Measurements from ENCODE around the gene CFAP61. TPM values are rescaled to one million over a fixed set of nuclear protein-coding genes. Genes with fewer than 3 reads are reported as not detected.

Gene CFAP61
- total and polyA plus RNA-seq, 7 experiments from 2014 or later: not detected

DNA sequence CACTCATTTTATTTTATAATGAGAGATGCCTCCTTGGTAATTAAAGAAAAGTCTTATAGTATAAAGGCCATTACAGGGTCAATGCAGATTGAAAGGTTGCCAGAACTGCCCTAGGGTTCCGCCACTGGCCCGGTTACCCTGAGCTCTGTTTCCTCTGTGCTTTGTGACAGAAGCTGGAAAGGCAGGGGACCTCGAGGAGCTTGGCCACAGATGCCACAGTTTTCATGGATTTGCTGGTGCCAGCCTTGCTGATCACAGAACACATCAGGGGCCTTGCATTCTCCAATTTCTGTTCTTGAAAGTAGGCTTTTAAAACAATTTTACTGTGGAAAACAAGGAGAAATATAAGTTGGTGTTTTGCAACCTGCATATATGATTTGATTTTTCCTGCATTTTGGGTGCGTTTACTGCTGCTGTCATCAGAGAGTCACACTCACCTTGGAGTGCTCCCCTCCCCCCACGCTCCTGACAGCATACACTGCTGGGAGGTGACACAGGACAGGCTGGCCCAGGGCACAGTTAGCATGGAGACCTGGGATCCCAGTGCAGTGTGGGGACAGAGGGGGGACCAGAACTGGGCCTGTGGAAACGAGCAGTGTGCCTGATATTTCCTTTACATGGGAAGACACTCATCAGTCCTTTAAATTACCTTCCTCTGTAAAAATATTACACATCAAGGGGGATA lies 142.8 kb downstream of the CFAP61 start:
- POLR2A ChIA-PET: no interaction called here
- no peak overlapping the region for H3K27ac ChIP-seq (ENCODE audit: low read depth, low read length)
- ATAC-seq (no peak), DNase-seq (no peak)
- no peaks in the 10 kb centered on the region for H3K27me3 ChIP-seq (ENCODE audit: control insufficient read depth in 2 of 2, insufficient read depth in 2 of 2, low read length in 2 of 2)
- Mint-ChIP-seq H3K27ac (no peak overlapping the region), H3K9me3 (peaks cover 0 to 4% (median 0%) of the 10 kb centered on the region in 11 donors), H3K4me3 (no peak overlapping the region), H3K4me1 (peaks cover 0 to 6% (median 0%) of the 10 kb centered on the region in 7 donors), H3K36me3 (no peaks in the 10 kb centered on the region), H3K27me3 (peaks cover 6 to 49% (median 17%) of the 10 kb centered on the region in 5 donors)
- no peaks in the 10 kb centered on the region for H3K36me3 ChIP-seq (ENCODE audit: control insufficient read depth in 2 of 3, insufficient read depth in 3 of 3, low read length in 3 of 3)
- no peak overlapping the region for H3K4me3 ChIP-seq (ENCODE audit: low read length)
- no peaks in the 10 kb centered on the region for H3K4me1 ChIP-seq (ENCODE audit: control insufficient read depth in 2 of 2, insufficient read depth in 2 of 2, low read length in 2 of 2)
- no peaks in the 10 kb centered on the region for H3K9me3 ChIP-seq (ENCODE audit: control insufficient read depth in 2 of 3, low read length in 3 of 3)
- intact Hi-C loops (cut with micrococcal nuclease): no loop called here
- CTCF ChIA-PET: no interaction called here

DNA sequence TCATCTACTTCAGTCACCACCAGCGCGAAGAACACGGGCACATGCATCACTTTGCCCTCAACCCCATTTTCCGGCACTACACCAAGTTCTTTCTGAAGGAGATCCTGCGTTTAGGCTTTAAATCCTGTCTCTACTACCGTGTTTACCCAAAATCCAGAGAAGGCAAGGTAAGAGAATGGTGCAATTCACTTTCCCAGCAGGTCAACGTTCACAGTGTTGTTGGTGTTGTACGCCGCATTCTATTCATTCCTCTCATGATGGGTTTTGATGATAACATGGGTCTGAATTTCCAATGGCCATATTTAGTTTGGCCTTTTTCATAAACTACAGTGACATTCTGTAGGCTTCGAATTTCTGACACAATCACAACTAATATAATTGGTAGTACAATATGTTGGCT lies 144.3 kb downstream of the CFAP61 start:
- Mint-ChIP-seq H3K9me3 (peaks cover 0 to 4% (median 0%) of the 10 kb centered on the region in 11 donors), H3K4me1 (peaks cover 0 to 6% (median 0%) of the 10 kb centered on the region in 7 donors), H3K27ac (no peak overlapping the region), H3K4me3 (no peak overlapping the region), H3K27me3 (peaks cover 6 to 49% (median 17%) of the 10 kb centered on the region in 5 donors), H3K36me3 (no peaks in the 10 kb centered on the region)
- Histone ChIP-seq H3K36me3 (ENCODE audit: control insufficient read depth in 2 of 3, insufficient read depth in 3 of 3, low read length in 3 of 3) (no peaks in the 10 kb centered on the region), H3K4me3 (ENCODE audit: low read length) (no peak overlapping the region), H3K9me3 (ENCODE audit: control insufficient read depth in 2 of 3, low read length in 3 of 3) (no peaks in the 10 kb centered on the region), H3K4me1 (ENCODE audit: control insufficient read depth in 2 of 2, insufficient read depth in 2 of 2, low read length in 2 of 2) (no peaks in the 10 kb centered on the region), H3K27ac (ENCODE audit: low read depth, low read length) (no peak overlapping the region), H3K27me3 (ENCODE audit: control insufficient read depth in 2 of 2, insufficient read depth in 2 of 2, low read length in 2 of 2) (no peaks in the 10 kb centered on the region)
- DNase-seq (no peak), ATAC-seq (no peak)
- CTCF ChIA-PET: no interaction called here
- POLR2A ChIA-PET: no interaction called here
- intact Hi-C loops (cut with micrococcal nuclease): no loop called here

DNA sequence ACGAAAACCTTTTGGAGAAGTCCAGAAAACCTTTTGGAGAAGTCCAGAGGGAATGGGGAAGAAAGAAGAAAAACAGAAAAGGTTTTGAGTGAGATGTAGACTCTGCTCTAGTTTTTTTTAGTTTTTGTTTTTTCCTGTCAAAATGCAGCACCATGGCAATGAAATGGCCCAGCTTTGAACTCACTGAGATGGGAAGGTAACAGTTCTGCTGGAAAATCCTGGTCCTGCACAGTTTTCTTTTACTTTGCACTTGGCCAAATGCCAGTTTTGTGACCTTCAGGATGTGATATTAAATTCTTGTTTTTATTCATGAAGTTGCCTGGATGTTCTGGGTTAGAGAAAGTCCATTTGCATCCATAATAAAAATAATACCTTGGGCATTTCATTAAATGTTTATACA lies 145.7 kb downstream of the CFAP61 start:
- no peaks in the 10 kb centered on the region for H3K36me3 Mint-ChIP-seq
- H3K4me3 ChIP-seq (ENCODE audit: low read length): no peak overlapping the region
- no peak overlapping the region for H3K4me3 Mint-ChIP-seq
- H3K27ac Mint-ChIP-seq: no peak overlapping the region
- no peaks in the 10 kb centered on the region for H3K36me3 ChIP-seq (ENCODE audit: control insufficient read depth in 2 of 3, insufficient read depth in 3 of 3, low read length in 3 of 3)
- H3K27me3 Mint-ChIP-seq: peaks cover 6 to 47% (median 22%) of the 10 kb centered on the region in 5 donors
- no peaks in the 10 kb centered on the region for H3K4me1 ChIP-seq (ENCODE audit: control insufficient read depth in 2 of 2, insufficient read depth in 2 of 2, low read length in 2 of 2)
- no peaks in the 10 kb centered on the region for H3K9me3 ChIP-seq (ENCODE audit: control insufficient read depth in 2 of 3, low read length in 3 of 3)
- POLR2A ChIA-PET: no interaction called here
- intact Hi-C loops (cut with micrococcal nuclease): no loop called here
- no peaks in the 10 kb centered on the region for H3K27me3 ChIP-seq (ENCODE audit: control insufficient read depth in 2 of 2, insufficient read depth in 2 of 2, low read length in 2 of 2)
- no peaks in the 10 kb centered on the region for H3K4me1 Mint-ChIP-seq
- no peak for ATAC-seq
- DNase-seq: no peak
- CTCF ChIA-PET: interaction anchor here (0.7 kb wide), 1 partner anchor 11 kb away, joined by 4 read pairs; no protein-coding TSS in a partner anchor
- H3K27ac ChIP-seq (ENCODE audit: low read depth, low read length): no peak overlapping the region
- H3K9me3 Mint-ChIP-seq: no peaks in the 10 kb centered on the region

GRCh38 chr20:20199361-20200160 lies 147.2 kb downstream of the CFAP61 start:
- Histone ChIP-seq H3K36me3 (ENCODE audit: control insufficient read depth in 2 of 3, insufficient read depth in 3 of 3, low read length in 3 of 3) (no peaks in the 10 kb centered on the region), H3K9me3 (ENCODE audit: control insufficient read depth in 2 of 3, low read length in 3 of 3) (no peaks in the 10 kb centered on the region), H3K4me1 (ENCODE audit: control insufficient read depth in 2 of 2, insufficient read depth in 2 of 2, low read length in 2 of 2) (no peaks in the 10 kb centered on the region), H3K27ac (ENCODE audit: low read depth, low read length) (no peak overlapping the region), H3K27me3 (ENCODE audit: control insufficient read depth in 2 of 2, insufficient read depth in 2 of 2, low read length in 2 of 2) (no peaks in the 10 kb centered on the region), H3K4me3 (ENCODE audit: low read length) (no peak overlapping the region)
- Mint-ChIP-seq H3K9me3 (no peaks in the 10 kb centered on the region), H3K27ac (no peak overlapping the region), H3K4me1 (no peaks in the 10 kb centered on the region), H3K36me3 (no peaks in the 10 kb centered on the region), H3K27me3 (peaks cover 6 to 37% (median 27%) of the 10 kb centered on the region in 5 donors), H3K4me3 (no peak overlapping the region)
- no peak for DNase-seq
- intact Hi-C loops (cut with micrococcal nuclease): no loop called here
- no peak for ATAC-seq
- ChIA-PET POLR2A (no interaction called here), CTCF (no interaction called here)

DNA sequence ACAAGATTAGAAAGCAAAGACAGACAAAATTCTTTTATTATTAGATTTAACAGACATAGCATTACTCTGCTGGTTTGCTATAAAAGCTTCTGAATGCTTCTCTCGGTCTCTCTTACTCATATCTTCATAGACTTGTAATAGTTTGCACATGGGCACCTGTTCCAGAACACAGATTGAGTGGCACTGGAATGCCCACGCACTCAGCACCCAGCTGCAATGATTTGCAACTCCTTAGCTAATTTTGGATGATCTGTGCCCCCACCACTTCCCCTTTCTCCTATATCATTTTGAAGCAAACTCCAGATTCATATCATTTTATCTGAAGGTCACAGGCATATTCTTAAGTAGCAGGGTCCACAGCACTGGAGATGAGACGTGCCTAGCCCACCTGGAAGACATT lies 148.8 kb downstream of the CFAP61 start:
- intact Hi-C loops (cut with micrococcal nuclease): no loop called here
- H3K36me3 Mint-ChIP-seq: no peaks in the 10 kb centered on the region

GRCh38 chr20:20201639-20202038 lies 149.3 kb downstream of the CFAP61 start:
- H3K36me3 ChIP-seq (ENCODE audit: control insufficient read depth in 2 of 3, insufficient read depth in 3 of 3, low read length in 3 of 3): no peaks in the 10 kb centered on the region

More for the DNA sequence above, 148.8 kb downstream of the CFAP61 start:
- no peak overlapping the region for H3K4me3 ChIP-seq (ENCODE audit: low read length)
- no peak overlapping the region for H3K4me3 Mint-ChIP-seq
- POLR2A ChIA-PET: no interaction called here
- ATAC-seq (no peak), DNase-seq (no peak)
- no peak overlapping the region for H3K27ac ChIP-seq (ENCODE audit: low read depth, low read length)
- H3K27me3 ChIP-seq (ENCODE audit: control insufficient read depth in 2 of 2, insufficient read depth in 2 of 2, low read length in 2 of 2): no peaks in the 10 kb centered on the region
- no peaks in the 10 kb centered on the region for H3K4me1 ChIP-seq (ENCODE audit: control insufficient read depth in 2 of 2, insufficient read depth in 2 of 2, low read length in 2 of 2)
- no peaks in the 10 kb centered on the region for H3K4me1 Mint-ChIP-seq
- CTCF ChIA-PET: no interaction called here
- no peaks in the 10 kb centered on the region for H3K36me3 ChIP-seq (ENCODE audit: control insufficient read depth in 2 of 3, insufficient read depth in 3 of 3, low read length in 3 of 3)
- no peaks in the 10 kb centered on the region for H3K9me3 ChIP-seq (ENCODE audit: control insufficient read depth in 2 of 3, low read length in 3 of 3)
- H3K9me3 Mint-ChIP-seq: peaks cover 0 to 5% (median 0%) of the 10 kb centered on the region in 11 donors
- no peak overlapping the region for H3K27ac Mint-ChIP-seq
- H3K27me3 Mint-ChIP-seq: peaks cover 13 to 40% (median 28%) of the 10 kb centered on the region in 5 donors

More at GRCh38 chr20:20201639-20202038, 149.3 kb downstream of the CFAP61 start:
- DNase-seq (no peak), ATAC-seq (no peak)
- intact Hi-C loops (cut with micrococcal nuclease): no loop called here
- H3K4me3 ChIP-seq (ENCODE audit: low read length): no peak overlapping the region
- no peak overlapping the region for H3K27ac Mint-ChIP-seq
- no peaks in the 10 kb centered on the region for H3K27me3 ChIP-seq (ENCODE audit: control insufficient read depth in 2 of 2, insufficient read depth in 2 of 2, low read length in 2 of 2)
- peaks cover 13 to 45% (median 23%) of the 10 kb centered on the region in 5 donors for H3K27me3 Mint-ChIP-seq
- no peaks in the 10 kb centered on the region for H3K9me3 ChIP-seq (ENCODE audit: control insufficient read depth in 2 of 3, low read length in 3 of 3)
- peaks cover 0 to 7% (median 0%) of the 10 kb centered on the region in 11 donors for H3K9me3 Mint-ChIP-seq
- ChIA-PET CTCF (no interaction called here), POLR2A (no interaction called here)
- no peak overlapping the region for H3K27ac ChIP-seq (ENCODE audit: low read depth, low read length)
- no peaks in the 10 kb centered on the region for H3K36me3 Mint-ChIP-seq
- H3K4me3 Mint-ChIP-seq: no peak overlapping the region
- no peaks in the 10 kb centered on the region for H3K4me1 ChIP-seq (ENCODE audit: control insufficient read depth in 2 of 2, insufficient read depth in 2 of 2, low read length in 2 of 2)
- H3K4me1 Mint-ChIP-seq: no peaks in the 10 kb centered on the region

All from naive thymus-derived CD4-positive, alpha-beta T cell (primary cell).